ENCODE measurements around the gene CAMLG. TPM values are rescaled to one million over a fixed set of nuclear protein-coding genes. Genes with fewer than 3 reads are reported as not detected.

Gene CAMLG
- total RNA-seq, result 50.2 and 50.6 TPM in 2 replicates

DNA sequence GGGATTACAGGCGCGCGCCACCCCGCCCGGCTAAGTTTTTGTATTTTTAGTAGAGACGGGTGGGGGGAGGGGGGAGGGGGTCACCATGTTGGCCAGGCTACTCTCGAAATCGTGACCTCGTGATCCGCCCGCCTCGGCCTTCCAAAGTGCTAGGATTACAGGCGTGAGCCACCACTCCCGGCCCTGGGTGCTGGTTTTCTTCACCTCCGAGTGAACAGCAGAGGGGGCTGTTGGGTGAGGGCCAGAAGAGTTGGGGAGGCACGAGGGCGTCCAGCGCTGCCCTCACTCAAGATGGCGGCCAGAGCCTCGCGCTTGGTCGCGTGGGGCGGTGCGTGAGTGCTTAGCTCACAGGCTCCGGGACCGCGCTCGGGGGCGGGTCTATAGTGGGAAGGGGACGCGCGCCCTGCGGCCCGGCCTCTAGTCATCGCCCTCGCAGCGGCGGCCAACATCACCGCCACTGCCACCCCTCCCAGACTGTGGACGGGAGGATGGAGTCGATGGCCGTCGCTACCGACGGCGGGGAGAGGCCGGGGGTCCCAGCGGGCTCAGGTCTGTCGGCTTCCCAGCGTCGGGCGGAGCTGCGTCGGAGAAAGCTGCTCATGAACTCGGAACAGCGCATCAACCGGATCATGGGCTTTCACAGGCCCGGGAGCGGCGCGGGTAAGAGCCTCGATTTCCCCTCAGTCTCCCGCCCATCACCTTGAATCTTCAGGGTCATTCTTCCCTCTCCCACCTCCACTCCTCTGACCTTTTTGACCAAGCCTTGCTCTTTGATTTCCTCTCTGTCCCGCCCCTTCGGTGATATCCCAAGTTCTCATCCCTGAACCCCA, at the start of gene CAMLG:
TSS of gene CAMLG (plus strand) at position 416 of the 830 bp plus-strand sequence. CDS start at position 489, 73 bp downstream.

DNA sequence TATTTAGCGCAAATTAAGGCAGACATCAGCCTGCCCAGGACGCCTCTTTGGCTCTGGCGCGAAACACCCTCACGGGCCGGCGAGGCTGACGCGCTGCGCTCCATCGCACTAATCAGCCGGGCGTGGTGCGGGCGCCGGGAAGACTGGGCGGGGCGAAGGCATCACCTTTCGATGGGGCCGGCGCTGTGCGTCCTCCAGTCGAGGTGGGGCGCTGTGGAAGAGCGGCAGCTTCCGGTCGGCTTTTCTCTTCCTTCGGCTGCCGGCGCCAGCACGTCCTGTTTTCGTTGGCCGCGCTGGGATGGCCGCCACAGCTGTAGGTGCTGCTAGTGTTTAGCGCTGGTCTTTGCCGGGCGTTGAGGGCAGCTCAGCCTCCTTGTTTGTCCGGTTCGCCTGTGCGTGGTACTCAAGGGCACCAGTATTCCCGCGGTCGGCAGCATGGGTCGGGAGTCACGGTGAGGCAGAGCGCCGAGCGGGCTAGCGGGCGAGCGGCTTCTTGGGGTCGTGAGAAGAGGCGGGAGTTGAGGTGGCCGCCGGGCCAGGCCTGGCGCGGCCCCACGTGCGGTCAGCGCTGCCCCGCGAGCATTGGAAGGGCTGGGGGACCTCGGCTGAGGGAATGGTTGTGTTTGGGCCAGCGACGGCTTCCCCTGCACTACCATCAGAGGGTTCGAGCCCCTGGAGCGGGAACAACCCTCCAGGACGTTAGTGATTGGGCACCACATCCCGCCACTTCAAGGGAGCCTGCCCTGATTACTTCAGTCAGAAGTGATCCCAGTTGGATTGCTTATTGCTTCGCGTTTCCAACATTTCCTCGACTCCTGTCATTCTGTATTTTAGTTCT, 20.4 kb downstream of the CAMLG start, which contains the start of gene DDX46:
TSS of gene DDX46 (plus strand) at position 276 of the 838 bp plus-strand sequence. CDS start at position 436, 160 bp downstream.

Other genes with a start within 250 kb of the CAMLG start
- gene JADE2, start 212.9 kb upstream of the CAMLG start, total RNA-seq, result 46.7 and 71.0 TPM in 2 replicates
- gene SAR1B, start 105.7 kb upstream of the CAMLG start, total RNA-seq, result 32.1 and 54.4 TPM in 2 replicates
- gene SEC24A, start 89.8 kb upstream of the CAMLG start, total RNA-seq, result 18.4 and 23.0 TPM in 2 replicates
- gene DDX46, start 20.2 kb downstream of the CAMLG start, total RNA-seq, result 12.5 and 14.9 TPM in 2 replicates
- gene C5orf24, start 107.4 kb downstream of the CAMLG start, total RNA-seq, result 35.0 and 39.4 TPM in 2 replicates
- gene TXNDC15, start 135.8 kb downstream of the CAMLG start, total RNA-seq, result 64.7 and 102 TPM in 2 replicates
- 3.3 TPM in 2 replicates for gene PCBD2, start 166.6 kb downstream of the CAMLG start, total RNA-seq
- gene CATSPER3, start 229.4 kb downstream of the CAMLG start, total RNA-seq, result not detected in 2 replicates